Breast epithelium (tissue), 3 donors: ENCODE measurements around the gene SCGN.

ENCODE experiments used
- CTCF ChIP-seq, 3 donors: fragments of 450-650 bp; IDR thresholded peaks; one replicate each; pipeline ENCODE4 v1.5.1; 2016 to 2017; ENCODE audit warnings: antibody characterized with exemption in 3 of 3, mild to moderate bottlenecking in 3 of 3, moderate library complexity in 3 of 3
- POLR2A ChIP-seq: fragments of 450-650 bp; IDR thresholded peaks from one replicate; pipeline ENCODE4 v1.6.1; 2016; ENCODE audit warnings: antibody characterized with exemption, mild to moderate bottlenecking, moderate library complexity
- POLR2AphosphoS5 ChIP-seq, 3 donors: sonication (generic); formaldehyde crosslinking; IDR thresholded peaks; one replicate each; pipeline ENCODE4 v1.6.1; 2017; ENCODE audit warnings: antibody characterized with exemption in 3 of 3

DNA sequence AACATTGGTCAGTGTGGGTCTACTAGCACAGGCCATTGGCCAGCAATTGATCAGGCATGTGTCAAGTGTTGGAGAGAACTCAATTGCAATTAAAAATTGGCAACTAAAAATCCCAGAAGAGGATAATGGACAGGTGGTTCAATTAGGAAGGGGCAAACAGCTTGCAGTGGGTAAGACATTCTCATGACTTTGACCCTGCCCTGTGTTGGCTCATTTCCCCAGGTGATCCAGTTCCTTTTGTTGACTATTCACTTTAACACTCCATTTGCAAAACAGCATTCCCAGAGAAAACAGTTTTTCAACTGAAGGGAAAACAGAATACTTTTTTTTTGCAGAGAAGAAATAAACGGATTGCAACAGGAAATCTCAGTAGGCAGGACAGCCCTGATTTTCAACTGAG lies 28.9 kb upstream of the SCGN start:
- TF ChIP-seq CTCF (IDR thresholded peaks at IDR 0.05) = no peak
- no peak for TF ChIP-seq POLR2A
- TF ChIP-seq POLR2AphosphoS5 (IDR thresholded peaks at IDR 0.05) = no peak
